AG09319 (cell line): ENCODE results near the gene ITPKB.

Experiments used
- DNase-seq: peaks from one replicate; pipeline ENCODE4 v3.0.0-alpha.2; 2010; ENCODE audit warnings: low read depth; ENCODE audit errors: extremely low read depth
- TF ChIP-seq, protein P1 (sequence below): IDR thresholded peaks from 2 replicates; pipeline ENCODE4 v1.5.1; 2011; ENCODE audit warnings: low read depth, mild to moderate bottlenecking, inconsistent platforms, low read length, moderate library complexity

The ITPKB gene

DNA sequence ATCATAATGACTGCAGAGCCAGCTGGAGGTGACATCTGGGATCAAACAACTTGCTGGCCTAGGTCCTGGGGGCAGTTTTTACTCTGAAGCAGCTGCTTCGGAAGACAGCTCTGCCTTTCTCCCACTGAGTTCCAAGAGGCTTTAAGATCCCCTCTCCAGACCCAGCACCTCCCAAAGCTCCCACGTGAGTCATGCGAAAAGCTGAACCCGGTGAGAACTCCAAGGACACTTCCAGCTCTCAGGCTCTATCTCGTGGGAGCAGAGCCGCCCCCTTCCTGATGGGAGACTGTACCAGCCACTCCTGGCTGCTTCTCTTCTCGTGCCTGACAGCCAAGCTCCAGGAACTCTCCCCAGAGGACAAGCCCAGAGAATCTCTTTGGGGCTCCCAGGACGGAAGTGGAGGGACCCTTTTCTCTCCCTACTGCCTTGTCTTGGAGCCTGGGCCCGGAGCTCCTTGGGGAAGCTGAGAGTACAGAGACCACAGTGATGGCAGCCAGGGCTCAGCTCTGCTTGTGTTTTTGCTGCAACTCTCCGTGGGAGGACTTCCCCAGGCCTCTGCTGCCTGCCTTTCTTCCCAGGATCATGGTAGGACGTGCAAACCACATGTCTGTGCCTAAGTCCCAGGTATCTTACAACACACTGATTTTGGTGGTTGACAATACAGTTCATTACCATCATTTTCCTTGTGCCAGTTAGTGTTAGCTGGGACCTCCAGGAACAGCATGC is 149.9 kb downstream of the ITPKB start:
- TF ChIP-seq, protein P1, sequence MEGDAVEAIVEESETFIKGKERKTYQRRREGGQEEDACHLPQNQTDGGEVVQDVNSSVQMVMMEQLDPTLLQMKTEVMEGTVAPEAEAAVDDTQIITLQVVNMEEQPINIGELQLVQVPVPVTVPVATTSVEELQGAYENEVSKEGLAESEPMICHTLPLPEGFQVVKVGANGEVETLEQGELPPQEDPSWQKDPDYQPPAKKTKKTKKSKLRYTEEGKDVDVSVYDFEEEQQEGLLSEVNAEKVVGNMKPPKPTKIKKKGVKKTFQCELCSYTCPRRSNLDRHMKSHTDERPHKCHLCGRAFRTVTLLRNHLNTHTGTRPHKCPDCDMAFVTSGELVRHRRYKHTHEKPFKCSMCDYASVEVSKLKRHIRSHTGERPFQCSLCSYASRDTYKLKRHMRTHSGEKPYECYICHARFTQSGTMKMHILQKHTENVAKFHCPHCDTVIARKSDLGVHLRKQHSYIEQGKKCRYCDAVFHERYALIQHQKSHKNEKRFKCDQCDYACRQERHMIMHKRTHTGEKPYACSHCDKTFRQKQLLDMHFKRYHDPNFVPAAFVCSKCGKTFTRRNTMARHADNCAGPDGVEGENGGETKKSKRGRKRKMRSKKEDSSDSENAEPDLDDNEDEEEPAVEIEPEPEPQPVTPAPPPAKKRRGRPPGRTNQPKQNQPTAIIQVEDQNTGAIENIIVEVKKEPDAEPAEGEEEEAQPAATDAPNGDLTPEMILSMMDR, result no peak
- no peak for DNase-seq

DNA sequence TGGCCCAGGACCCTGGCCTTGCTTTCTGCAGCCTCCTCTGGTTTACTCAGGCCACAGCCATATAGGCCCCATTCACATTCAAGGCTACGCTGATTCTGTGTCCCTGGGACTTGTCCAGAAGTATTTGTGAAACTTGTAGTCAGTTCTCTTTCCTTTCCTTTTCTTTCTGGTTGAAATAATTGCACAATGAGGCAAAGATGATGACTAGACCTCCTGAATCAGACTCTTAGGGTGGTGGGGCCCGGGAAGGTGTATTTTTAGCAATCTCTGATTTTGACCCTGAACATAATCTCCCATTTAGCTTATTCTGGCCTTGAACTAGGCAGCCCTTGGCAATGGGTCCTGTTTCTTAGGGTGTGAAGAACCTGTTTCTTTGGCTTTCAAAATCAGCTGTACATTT is 150.6 kb downstream of the ITPKB start:
- DNase-seq, result no peak
- TF ChIP-seq, protein P1, result no peak

DNA sequence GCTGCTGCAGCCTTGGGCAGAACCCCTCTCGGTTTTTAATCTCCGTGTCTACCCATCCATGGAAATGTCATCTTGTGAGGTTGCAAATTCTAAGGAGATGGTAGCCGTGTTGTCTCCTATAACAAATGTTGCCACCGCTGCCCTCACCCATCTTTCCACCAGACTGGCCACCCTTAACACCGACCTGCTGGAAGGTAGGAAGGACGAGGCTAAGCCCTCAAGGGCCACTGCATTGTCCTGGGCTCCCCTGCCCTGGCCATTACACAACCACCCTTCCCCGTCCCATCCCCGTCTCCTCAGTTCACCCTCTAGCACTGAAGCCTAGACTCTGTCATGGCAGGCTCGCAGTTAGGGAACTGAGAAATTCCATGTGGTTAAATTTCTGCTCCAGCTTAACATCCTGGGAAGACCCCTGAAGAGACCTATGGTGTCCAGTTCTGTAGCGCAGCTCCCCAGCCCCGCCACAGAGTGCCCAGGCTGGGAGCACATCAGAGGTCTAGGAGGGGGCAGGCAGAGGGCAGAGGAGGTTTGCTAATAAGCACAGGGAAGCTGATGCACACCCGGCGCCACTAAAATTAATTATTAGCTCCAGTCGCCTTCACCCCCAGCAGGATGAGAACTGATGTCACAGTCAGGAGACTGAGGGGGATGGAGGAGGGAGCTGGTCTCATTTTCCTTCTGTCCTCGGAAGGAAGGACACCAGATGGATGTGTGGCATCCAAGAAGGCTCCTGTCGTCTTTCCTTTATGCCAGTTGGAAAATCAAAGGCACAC is 152.2 kb downstream of the ITPKB start:
- TF ChIP-seq, protein P1, result no peak

DNA sequence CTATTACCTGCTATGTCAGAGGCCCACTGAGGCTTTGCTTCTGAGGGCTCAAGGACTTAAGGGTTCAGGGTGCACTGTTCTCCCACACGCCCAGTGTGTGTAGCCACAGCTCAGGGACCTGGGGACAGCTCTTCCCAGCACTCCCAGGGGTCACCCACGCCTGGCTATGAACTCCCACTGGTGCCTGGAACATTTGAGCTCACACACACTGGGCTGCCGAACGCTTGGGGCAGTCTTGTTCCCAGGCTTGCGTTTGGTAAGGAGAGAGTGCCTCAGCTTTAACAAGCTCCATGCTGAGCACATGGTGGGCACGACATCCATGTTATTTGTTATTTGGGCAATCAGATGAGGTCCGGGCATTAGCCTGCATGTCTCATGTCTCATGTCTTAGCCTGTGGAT is 153.0 kb downstream of the ITPKB start:
- DNase-seq, result no peak
- TF ChIP-seq, protein P1, result no peak

More for the DNA sequence above, 152.2 kb downstream of the ITPKB start:
- DNase-seq, result no peak

DNA sequence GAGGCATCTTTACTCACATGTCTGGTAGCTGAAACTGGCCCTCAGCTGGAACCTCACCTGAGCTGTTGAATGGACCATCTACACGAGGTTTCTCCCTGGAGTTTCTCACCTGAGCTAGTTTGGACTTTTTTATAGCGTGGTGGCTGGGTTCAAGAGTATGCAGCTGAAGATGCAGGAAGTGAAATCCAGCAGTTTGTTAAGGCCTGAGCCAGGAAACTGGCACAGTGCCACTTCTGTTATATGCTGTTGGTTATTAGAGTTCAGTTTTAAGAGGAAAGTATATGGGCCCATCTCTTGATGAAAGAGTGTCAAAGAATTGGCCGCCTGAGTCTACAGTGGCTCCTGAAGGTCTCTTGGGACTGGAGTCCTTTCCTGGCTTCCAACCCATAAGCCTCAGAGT is 154.9 kb downstream of the ITPKB start:
- DNase-seq, result no peak
- TF ChIP-seq, protein P1, result no peak

DNA sequence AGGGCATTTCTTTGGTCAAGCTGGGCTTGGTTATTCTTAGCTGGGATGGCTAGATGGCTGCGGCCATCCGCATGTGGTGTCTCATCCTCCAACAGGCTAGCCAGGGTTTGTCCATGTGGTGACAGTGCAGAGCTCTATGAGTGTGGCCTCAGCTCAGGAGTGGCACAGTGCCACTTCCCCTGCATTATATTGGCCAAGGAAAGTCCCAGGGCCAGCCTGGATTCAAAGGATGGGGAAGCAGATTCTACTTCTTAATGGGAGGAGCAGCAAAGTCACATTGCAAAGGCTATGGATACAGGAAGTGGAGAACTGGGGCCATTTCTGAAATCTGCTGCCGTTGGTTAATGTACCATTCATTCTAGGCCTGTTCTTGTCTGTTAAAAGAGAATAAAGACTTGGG is 156.1 kb downstream of the ITPKB start:
- TF ChIP-seq, protein P1, result no peak
- no peak for DNase-seq
